ENCODE data around the gene IMPDH1.

The IMPDH1 gene

GRCh38 chr7:128381161-128381821 is 28.5 kb downstream of the IMPDH1 start:
- no peak for DNase-seq
- Histone ChIP-seq H3K23ac (ENCODE audit: low read length in 2 of 2) (no peak overlapping the region), H2BK5ac (ENCODE audit: low read depth, low read length, poor library complexity, severe bottlenecking) (no peak overlapping the region), H3K27ac (ENCODE audit: low read length, poor library complexity, severe bottlenecking) (no peak overlapping the region), H4K8ac (ENCODE audit: low read length) (no peak overlapping the region), H3K4ac (ENCODE audit: low read depth in 1 of 2, low read length in 2 of 2) (no peak overlapping the region), H2BK12ac (ENCODE audit: low read length in 2 of 2) (no peak overlapping the region), H2BK15ac (ENCODE audit: low read depth, poor library complexity, severe bottlenecking) (no peak overlapping the region), H3K9ac (ENCODE audit: low read length) (no peak overlapping the region), H3K4me2 (ENCODE audit: low read length, poor library complexity, severe bottlenecking) (no peak overlapping the region), H2AK5ac (ENCODE audit: low read length, severe bottlenecking) (no peak overlapping the region), H3K36me3 (ENCODE audit: control insufficient read depth in 1 of 2, insufficient read depth in 2 of 2, low read depth in 1 of 2, low read length in 2 of 2) (no peaks in the 10 kb centered on the region), H3K27me3 (ENCODE audit: control insufficient read depth in 1 of 2, insufficient read depth in 1 of 2, low read length in 2 of 2) (peaks cover 7% of the 10 kb centered on the region in 2 experiments), H3K18ac (ENCODE audit: low read depth in 1 of 2, low read length in 2 of 2) (no peak overlapping the region), H2AFZ (ENCODE audit: low read depth, low read length) (no peak overlapping the region), H3K4me3 (ENCODE audit: insufficient read depth in 1 of 2, low read depth in 1 of 2, low read length in 2 of 2) (peak overlapping the region in 1 of 2 experiments; percentile 15), H4K91ac (ENCODE audit: low read length) (no peak overlapping the region), H3K14ac (ENCODE audit: low read length in 2 of 2) (no peak overlapping the region), H3K79me1 (replicated peaks; ENCODE audit: low read length, poor library complexity, severe bottlenecking) (no peaks in the 10 kb centered on the region), H3K9me3 (ENCODE audit: control insufficient read depth, low read length) (no peaks in the 10 kb centered on the region), H3K4me1 (ENCODE audit: control insufficient read depth, insufficient read depth, low read depth, low read length) (peaks cover 6% of the 10 kb centered on the region), H2BK120ac (ENCODE audit: low read depth, low read length) (no peak overlapping the region)
- 75% methylated on average over 19 of the region's 19 CpGs for WGBS

- Histone ChIP-seq H3K27me3 (ENCODE audit: control insufficient read depth in 1 of 2, insufficient read depth in 1 of 2, low read length in 2 of 2) (peaks cover 7 to 9% of the 10 kb centered on the region in 2 experiments), H3K9ac (ENCODE audit: low read length) (no peak overlapping the region), H2BK12ac (ENCODE audit: low read length in 2 of 2) (no peak overlapping the region), H4K91ac (ENCODE audit: low read length) (no peak overlapping the region), H2BK15ac (ENCODE audit: low read depth, poor library complexity, severe bottlenecking) (no peak overlapping the region), H3K9me3 (ENCODE audit: control insufficient read depth, low read length) (no peaks in the 10 kb centered on the region), H3K36me3 (ENCODE audit: control insufficient read depth in 1 of 2, insufficient read depth in 2 of 2, low read depth in 1 of 2, low read length in 2 of 2) (no peaks in the 10 kb centered on the region), H2BK5ac (ENCODE audit: low read depth, low read length, poor library complexity, severe bottlenecking) (no peak overlapping the region), H2BK120ac (ENCODE audit: low read depth, low read length) (no peak overlapping the region), H2AFZ (ENCODE audit: low read depth, low read length) (no peak overlapping the region), H3K4me2 (ENCODE audit: low read length, poor library complexity, severe bottlenecking) (no peak overlapping the region), H3K23ac (ENCODE audit: low read length in 2 of 2) (no peak overlapping the region), H3K79me1 (replicated peaks; ENCODE audit: low read length, poor library complexity, severe bottlenecking) (no peaks in the 10 kb centered on the region), H3K14ac (ENCODE audit: low read length in 2 of 2) (no peak overlapping the region), H3K18ac (ENCODE audit: low read depth in 1 of 2, low read length in 2 of 2) (no peak overlapping the region), H3K4ac (ENCODE audit: low read depth in 1 of 2, low read length in 2 of 2) (no peak overlapping the region), H4K8ac (ENCODE audit: low read length) (no peak overlapping the region), H3K27ac (ENCODE audit: low read length, poor library complexity, severe bottlenecking) (no peak overlapping the region), H3K4me3 (ENCODE audit: insufficient read depth in 1 of 2, low read depth in 1 of 2, low read length in 2 of 2) (no peak overlapping the region), H2AK5ac (ENCODE audit: low read length, severe bottlenecking) (no peak overlapping the region), H3K4me1 (ENCODE audit: control insufficient read depth, insufficient read depth, low read depth, low read length) (peaks cover 6% of the 10 kb centered on the region)
- WGBS: 68% methylated on average over 3 of the region's 3 CpGs
- peak; percentile 12 for DNase-seq
Measured at GRCh38 chr7:128380483-128381106, 29.2 kb downstream of the IMPDH1 start.

DNA sequence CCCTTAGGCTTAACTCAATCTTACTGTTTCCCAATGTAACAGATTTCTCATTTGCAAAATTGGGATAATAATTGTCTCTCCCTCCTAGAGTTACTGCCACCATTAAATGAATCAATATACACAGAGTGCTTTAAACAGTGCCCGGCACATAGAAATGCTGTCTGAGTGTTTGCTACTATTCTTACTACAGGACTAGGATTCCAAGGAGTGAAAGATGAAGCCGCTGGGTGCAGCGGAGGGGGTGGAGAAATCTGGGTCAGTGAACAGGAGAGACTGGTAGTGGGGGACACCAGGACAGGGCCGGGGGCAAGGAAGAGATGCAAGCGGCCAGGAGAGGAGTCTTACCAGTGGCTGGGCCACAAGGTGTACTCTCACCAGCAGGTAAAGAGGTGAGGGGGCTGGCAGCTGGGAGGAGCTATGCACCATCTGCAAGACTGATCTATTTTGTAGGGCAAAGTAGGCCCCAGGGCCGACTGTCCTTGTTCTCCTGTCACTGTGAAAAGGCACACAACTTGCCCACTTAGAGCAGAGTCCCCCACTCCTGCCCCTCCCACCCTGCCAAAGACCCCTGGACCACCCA is 29.8 kb downstream of the IMPDH1 start:
- Histone ChIP-seq H3K27me3 (ENCODE audit: control insufficient read depth in 1 of 2, insufficient read depth in 1 of 2, low read length in 2 of 2) (peaks cover 7 to 9% of the 10 kb centered on the region in 2 experiments), H3K14ac (ENCODE audit: low read length in 2 of 2) (no peak overlapping the region), H3K9me3 (ENCODE audit: control insufficient read depth, low read length) (no peaks in the 10 kb centered on the region), H2BK15ac (ENCODE audit: low read depth, poor library complexity, severe bottlenecking) (no peak overlapping the region), H3K36me3 (ENCODE audit: control insufficient read depth in 1 of 2, insufficient read depth in 2 of 2, low read depth in 1 of 2, low read length in 2 of 2) (no peaks in the 10 kb centered on the region), H2BK5ac (ENCODE audit: low read depth, low read length, poor library complexity, severe bottlenecking) (no peak overlapping the region), H2AFZ (ENCODE audit: low read depth, low read length) (no peak overlapping the region), H3K4me2 (ENCODE audit: low read length, poor library complexity, severe bottlenecking) (no peak overlapping the region), H2BK120ac (ENCODE audit: low read depth, low read length) (no peak overlapping the region), H3K23ac (ENCODE audit: low read length in 2 of 2) (no peak overlapping the region), H2BK12ac (ENCODE audit: low read length in 2 of 2) (no peak overlapping the region), H3K4me3 (ENCODE audit: insufficient read depth in 1 of 2, low read depth in 1 of 2, low read length in 2 of 2) (no peak overlapping the region), H3K4ac (ENCODE audit: low read depth in 1 of 2, low read length in 2 of 2) (no peak overlapping the region), H3K4me1 (ENCODE audit: control insufficient read depth, insufficient read depth, low read depth, low read length) (peaks cover 6% of the 10 kb centered on the region), H3K18ac (ENCODE audit: low read depth in 1 of 2, low read length in 2 of 2) (no peak overlapping the region), H4K91ac (ENCODE audit: low read length) (no peak overlapping the region), H4K8ac (ENCODE audit: low read length) (no peak overlapping the region), H3K9ac (ENCODE audit: low read length) (no peak overlapping the region), H3K79me1 (replicated peaks; ENCODE audit: low read length, poor library complexity, severe bottlenecking) (no peaks in the 10 kb centered on the region), H3K27ac (ENCODE audit: low read length, poor library complexity, severe bottlenecking) (no peak overlapping the region), H2AK5ac (ENCODE audit: low read length, severe bottlenecking) (no peak overlapping the region)
- DNase-seq: no peak
- WGBS: 89% methylated on average over 5 of the region's 6 CpGs

- no peak overlapping the region for H2BK5ac ChIP-seq (ENCODE audit: low read depth, low read length, poor library complexity, severe bottlenecking)
- no peak overlapping the region for H3K23ac ChIP-seq (ENCODE audit: low read length in 2 of 2)
- peaks cover 7 to 17% of the 10 kb centered on the region in 2 experiments for H3K27me3 ChIP-seq (ENCODE audit: control insufficient read depth in 1 of 2, insufficient read depth in 1 of 2, low read length in 2 of 2)
- H3K79me1 ChIP-seq (replicated peaks; ENCODE audit: low read length, poor library complexity, severe bottlenecking): no peaks in the 10 kb centered on the region
- no peak overlapping the region for H2BK15ac ChIP-seq (ENCODE audit: low read depth, poor library complexity, severe bottlenecking)
- no peak overlapping the region for H4K8ac ChIP-seq (ENCODE audit: low read length)
- no peak overlapping the region for H2BK120ac ChIP-seq (ENCODE audit: low read depth, low read length)
- H3K9ac ChIP-seq (ENCODE audit: low read length): no peak overlapping the region
- H3K36me3 ChIP-seq (ENCODE audit: control insufficient read depth in 1 of 2, insufficient read depth in 2 of 2, low read depth in 1 of 2, low read length in 2 of 2): no peaks in the 10 kb centered on the region
- H3K4me3 ChIP-seq (ENCODE audit: insufficient read depth in 1 of 2, low read depth in 1 of 2, low read length in 2 of 2): no peak overlapping the region
- H3K4me1 ChIP-seq (ENCODE audit: control insufficient read depth, insufficient read depth, low read depth, low read length): peaks cover 3% of the 10 kb centered on the region
- no peak overlapping the region for H2AFZ ChIP-seq (ENCODE audit: low read depth, low read length)
- H3K18ac ChIP-seq (ENCODE audit: low read depth in 1 of 2, low read length in 2 of 2): no peak overlapping the region
- no peak overlapping the region for H2AK5ac ChIP-seq (ENCODE audit: low read length, severe bottlenecking)
- H3K4ac ChIP-seq (ENCODE audit: low read depth in 1 of 2, low read length in 2 of 2): no peak overlapping the region
- no peaks in the 10 kb centered on the region for H3K9me3 ChIP-seq (ENCODE audit: control insufficient read depth, low read length)
- no peak overlapping the region for H2BK12ac ChIP-seq (ENCODE audit: low read length in 2 of 2)
- no peak overlapping the region for H3K14ac ChIP-seq (ENCODE audit: low read length in 2 of 2)
- H4K91ac ChIP-seq (ENCODE audit: low read length): no peak overlapping the region
- DNase-seq: no peak
- H3K27ac ChIP-seq (ENCODE audit: low read length, poor library complexity, severe bottlenecking): no peak overlapping the region
- no peak overlapping the region for H3K4me2 ChIP-seq (ENCODE audit: low read length, poor library complexity, severe bottlenecking)
- WGBS: 54% methylated on average over 1 of the region's 2 CpGs
Measured at GRCh38 chr7:128378637-128379036, 31.1 kb downstream of the IMPDH1 start.

Measured in mesenchymal stem cell (in vitro differentiated cells and primary cell).